ENCODE measurements around the gene STRIP2. TPM values are rescaled to one million over a fixed set of nuclear protein-coding genes. Genes with fewer than 3 reads are reported as not detected.

STRIP2 gene
- total RNA-seq, 2 donors from 2014 or later: 8.5 to 11.3 TPM

GRCh38 chr7:129388333-129389098 lies 45.7 kb upstream of the STRIP2 start:
- Histone ChIP-seq H3K9me3 (no peaks in the 10 kb centered on the region), H3K27ac (no peak overlapping the region), H3K36me3 (no peaks in the 10 kb centered on the region), H3K4me1 (peaks cover 0 to 6% of the 10 kb centered on the region in 2 donors), H3K4me3 (no peak overlapping the region), H3K27me3 (no peaks in the 10 kb centered on the region)
- DNase-seq (ENCODE audit: low spot score): no peak
- TF ChIP-seq CTCF (IDR thresholded peaks at IDR 0.05): no peak

GRCh38 chr7:129389829-129390228 lies 44.4 kb upstream of the STRIP2 start:
- no peak for DNase-seq (ENCODE audit: low spot score)

GRCh38 chr7:129390314-129390713 lies 43.9 kb upstream of the STRIP2 start:
- peaks cover 0 to 6% of the 10 kb centered on the region in 2 donors for H3K4me1 ChIP-seq
- peak overlapping the region in 1 of 2 donors; percentile 33 for H3K27ac ChIP-seq

More at GRCh38 chr7:129389829-129390228, 44.4 kb upstream of the STRIP2 start:
- H3K4me3 ChIP-seq: no peak overlapping the region
- peaks cover 0 to 6% of the 10 kb centered on the region in 2 donors for H3K4me1 ChIP-seq
- TF ChIP-seq CTCF (IDR thresholded peaks at IDR 0.05): no peak
- H3K27ac ChIP-seq: no peak overlapping the region
- no peaks in the 10 kb centered on the region for H3K36me3 ChIP-seq
- H3K27me3 ChIP-seq: no peaks in the 10 kb centered on the region
- H3K9me3 ChIP-seq: no peaks in the 10 kb centered on the region

GRCh38 chr7:129391546-129392171 lies 42.6 kb upstream of the STRIP2 start:
- Histone ChIP-seq H3K4me1 (peaks cover 0 to 6% of the 10 kb centered on the region in 2 donors), H3K36me3 (no peaks in the 10 kb centered on the region), H3K9me3 (no peaks in the 10 kb centered on the region), H3K27me3 (no peaks in the 10 kb centered on the region), H3K27ac (peak overlapping the region; percentile 75 to 90), H3K4me3 (no peak overlapping the region)
- DNase-seq (ENCODE audit: low spot score): no peak
- TF ChIP-seq CTCF (IDR thresholded peaks at IDR 0.05): no peak

More at GRCh38 chr7:129390314-129390713, 43.9 kb upstream of the STRIP2 start:
- Histone ChIP-seq H3K4me3 (no peak overlapping the region), H3K27me3 (no peaks in the 10 kb centered on the region), H3K36me3 (no peaks in the 10 kb centered on the region), H3K9me3 (no peaks in the 10 kb centered on the region)
- no peak for TF ChIP-seq CTCF (IDR thresholded peaks at IDR 0.05)
- no peak for DNase-seq (ENCODE audit: low spot score)

- H3K27ac ChIP-seq: peak overlapping the region; percentile 75 to 90
- H3K9me3 ChIP-seq: no peaks in the 10 kb centered on the region
- no peaks in the 10 kb centered on the region for H3K36me3 ChIP-seq
- peaks cover 0 to 6% of the 10 kb centered on the region in 2 donors for H3K4me1 ChIP-seq
- no peak for TF ChIP-seq CTCF (IDR thresholded peaks at IDR 0.05)
- no peaks in the 10 kb centered on the region for H3K27me3 ChIP-seq
- DNase-seq (ENCODE audit: low spot score): no peak
- H3K4me3 ChIP-seq: no peak overlapping the region
Measured at GRCh38 chr7:129393255-129393654, 41.0 kb upstream of the STRIP2 start.
